Liver (tissue), 9 donors: ENCODE measurements around the gene DYNLL2. TPM values are rescaled to one million over a fixed set of nuclear protein-coding genes. Genes with fewer than 3 reads are reported as not detected.

Source experiments
- DNase-seq: peaks from one replicate; pipeline ENCODE4 v3.0.0-alpha.2; 2017; ENCODE audit warnings: low spot score
- H3K27ac ChIP-seq, 2 donors: one replicate each; pipeline ENCODE4 v1.7.0; 2013; ENCODE audit warnings: inconsistent platforms in 2 of 2, low read length in 2 of 2, control low read depth in 1 of 2, low read depth in 1 of 2, mild to moderate bottlenecking in 1 of 2
- H3K27me3 ChIP-seq, 4 donors: one replicate each; pipeline versions ENCODE4 v1.6.1 to v1.7.0; 2013; ENCODE audit warnings: low read length in 3 of 4, inconsistent platforms in 1 of 4, mild to moderate bottlenecking in 1 of 4, moderate library complexity in 1 of 4; ENCODE audit not compliant: control insufficient read depth in 4 of 4, insufficient read depth in 4 of 4
- H3K36me3 ChIP-seq, 4 donors: one replicate each; pipeline versions ENCODE4 v1.6.1 to v1.7.0; 2013; ENCODE audit warnings: low read length in 3 of 4, mild to moderate bottlenecking in 3 of 4, low read depth in 1 of 4, moderate library complexity in 1 of 4; ENCODE audit not compliant: control insufficient read depth in 4 of 4, insufficient read depth in 3 of 4
- H3K4me1 ChIP-seq, 4 donors: one replicate each; pipeline versions ENCODE4 v1.6.1 to v1.7.0; 2013; ENCODE audit warnings: low read length in 3 of 4, mild to moderate bottlenecking in 3 of 4, moderate library complexity in 1 of 4; ENCODE audit not compliant: control insufficient read depth in 4 of 4, insufficient read depth in 4 of 4
- H3K4me3 ChIP-seq, 3 donors: one replicate each; pipeline versions ENCODE4 v1.6.1 to v1.7.0; 2013; ENCODE audit warnings: low read length in 3 of 3, control low read depth in 1 of 3, low read depth in 1 of 3, mild to moderate bottlenecking in 1 of 3
- H3K9ac ChIP-seq, 2 donors: one replicate each; pipeline ENCODE4 v1.7.0; 2013; ENCODE audit warnings: low read length in 2 of 2, mild to moderate bottlenecking in 2 of 2, moderate library complexity in 2 of 2, control low read depth in 1 of 2, low read depth in 1 of 2
- H3K9me3 ChIP-seq, 4 donors: one replicate each; pipeline versions ENCODE4 v1.6.1 to v1.7.0; 2013; ENCODE audit warnings: low read length in 3 of 4; ENCODE audit not compliant: control insufficient read depth in 4 of 4
- EGR1 ChIP-seq, 2 donors: IDR thresholded peaks; 2 replicates each; pipeline ENCODE4 v1.6.1; 2016 to 2018; ENCODE audit warnings: antibody characterized with exemption in 2 of 2, low read depth in 2 of 2
- FOXA1 ChIP-seq: IDR thresholded peaks from 2 replicates; pipeline ENCODE4 v1.6.1; 2016; ENCODE audit warnings: antibody characterized with exemption
- GABPA ChIP-seq, 2 donors: IDR thresholded peaks in 1 of 2; conservative IDR thresholded peaks in 1 of 2; 2 replicates each; pipeline ENCODE4 v1.6.1; 2016; ENCODE audit warnings: antibody characterized with exemption in 2 of 2, mild to moderate bottlenecking in 1 of 2, moderate library complexity in 1 of 2
- HNF4A ChIP-seq, 2 donors: conservative IDR thresholded peaks; 2 replicates each; pipeline ENCODE4 v1.6.1; 2016; ENCODE audit warnings: antibody characterized with exemption in 2 of 2, mild to moderate bottlenecking in 2 of 2
- HNF4G ChIP-seq: IDR thresholded peaks from 2 replicates; pipeline ENCODE4 v1.6.1; 2016; ENCODE audit warnings: antibody characterized with exemption
- JUND ChIP-seq, 2 donors: IDR thresholded peaks; 2 replicates each; pipeline ENCODE4 v1.6.1; 2016; ENCODE audit warnings: antibody characterized with exemption in 2 of 2
- NR2F2 ChIP-seq: IDR thresholded peaks from 2 replicates; pipeline ENCODE4 v1.6.1; 2016; ENCODE audit warnings: antibody characterized with exemption
- RAD21 ChIP-seq, 2 donors: IDR thresholded peaks; 2 replicates each; pipeline ENCODE4 v1.6.1; 2016; ENCODE audit warnings: antibody characterized with exemption in 2 of 2, mild to moderate bottlenecking in 2 of 2
- RXRA ChIP-seq, 2 donors: IDR thresholded peaks; 2 replicates each; pipeline ENCODE4 v1.6.1; 2017 to 2018; ENCODE audit warnings: antibody characterized with exemption in 2 of 2, mild to moderate bottlenecking in 1 of 2
- SP1 ChIP-seq: IDR thresholded peaks from 2 replicates; pipeline ENCODE4 v1.6.1; 2018; ENCODE audit warnings: antibody characterized with exemption, mild to moderate bottlenecking
- TAF1 ChIP-seq: conservative IDR thresholded peaks from 2 replicates; pipeline ENCODE4 v1.6.1; 2016; ENCODE audit warnings: antibody characterized with exemption, mild to moderate bottlenecking
- YY1 ChIP-seq: IDR thresholded peaks from 2 replicates; pipeline ENCODE4 v1.6.1; 2016; ENCODE audit warnings: antibody characterized with exemption, mild to moderate bottlenecking
- WGBS: extraction: QIAGEN DNeasy Blood & Tissue Kit; methylation state at CpG from one replicate; pipeline ENCODE4 v1.1.7; 2013; 5-methylcytosine and 5-hydroxymethylcytosine counted together
- polyA plus RNA-seq, 2 donors: library from polyadenylated mRNA; stranded (reverse) in 1 of 2; unstranded in 1 of 2; fragments of 200-250 nt in 1 of 2; fragments of >200 nt in 1 of 2; fragmentation: Nextera tagmentation in 1 of 2; extraction: Ambion mirVana in 1 of 2; gene quantifications; one replicate each; pipeline versions ENCODE4 v1.2.1 to v1.2.3, GENCODE V29; 2013 to 2015
- total RNA-seq, 2 donors: library from RNA; depleted of rRNA; stranded (reverse); fragments of >200 nt; gene quantifications; one replicate each; pipeline ENCODE4 v1.2.3, GENCODE V29; 2014
- TF ChIP-seq, protein P1 (sequence below): IDR thresholded peaks from 2 replicates; pipeline ENCODE4 v1.6.1; 2016; ENCODE audit warnings: antibody characterized with exemption, mild to moderate bottlenecking
- TF ChIP-seq, protein P2 (sequence below): IDR thresholded peaks from 2 replicates; pipeline ENCODE4 v1.6.1; 2016; ENCODE audit warnings: antibody characterized with exemption
- TF ChIP-seq, protein P3 (sequence below): IDR thresholded peaks from 2 replicates; pipeline ENCODE4 v1.6.1; 2016; ENCODE audit warnings: antibody characterized with exemption
- TF ChIP-seq, protein P4 (sequence below): IDR thresholded peaks from 2 replicates; pipeline ENCODE4 v1.6.1; 2016; ENCODE audit warnings: antibody characterized with exemption
- TF ChIP-seq, protein P5 (sequence below): fragments of 150-350 bp; IDR thresholded peaks from 2 replicates; pipeline ENCODE4 v1.5.1; 2017; ENCODE audit warnings: improper control_type of control experiment, low read depth, low read length; ENCODE audit not compliant: missing input control
- donor health status: healthy.
- donor health status: healthy.
- donor health status: healthy.
- donor health status: healthy.
- donor health status: healthy.

The DYNLL2 gene
- total and polyA plus RNA-seq, 4 donors = 3.2 to 22.1 (median 14.1) TPM

DNA sequence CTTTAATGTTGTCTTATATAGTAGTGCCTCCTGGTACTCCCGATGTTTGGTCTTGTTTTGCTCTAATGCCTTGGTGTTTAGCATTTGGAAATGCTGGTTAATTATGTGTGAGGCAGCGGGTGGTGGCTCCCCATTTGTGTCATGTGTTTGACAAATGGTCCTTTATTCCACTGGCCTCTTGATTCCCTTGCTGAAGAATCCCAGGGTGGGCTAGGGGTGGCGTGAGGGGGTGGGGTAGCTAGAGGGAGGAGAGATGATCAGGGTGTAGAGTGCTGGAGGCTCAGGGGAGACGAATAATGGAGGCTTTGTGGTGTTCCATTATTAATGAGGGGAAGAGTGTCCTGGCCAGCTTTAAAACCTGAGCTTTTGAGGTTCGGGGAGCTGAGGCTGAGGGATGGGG is 5.4 kb downstream of the DYNLL2 start:
- TF ChIP-seq NR2F2 (no peak), HNF4A (conservative IDR thresholded peaks at IDR 0.05) (no peak), EGR1 (IDR thresholded peaks at IDR 0.05; ENCODE audit: low read depth in 2 of 2) (no peak), GABPA (IDR thresholded peaks at IDR 0.05 in 1 of 2, conservative IDR thresholded peaks at IDR 0.05 in 1 of 2) (no peak), RXRA (IDR thresholded peaks at IDR 0.05) (no peak), YY1 (no peak), FOXA1 (no peak), HNF4G (no peak), TAF1 (no peak)
- TF ChIP-seq, protein P1, sequence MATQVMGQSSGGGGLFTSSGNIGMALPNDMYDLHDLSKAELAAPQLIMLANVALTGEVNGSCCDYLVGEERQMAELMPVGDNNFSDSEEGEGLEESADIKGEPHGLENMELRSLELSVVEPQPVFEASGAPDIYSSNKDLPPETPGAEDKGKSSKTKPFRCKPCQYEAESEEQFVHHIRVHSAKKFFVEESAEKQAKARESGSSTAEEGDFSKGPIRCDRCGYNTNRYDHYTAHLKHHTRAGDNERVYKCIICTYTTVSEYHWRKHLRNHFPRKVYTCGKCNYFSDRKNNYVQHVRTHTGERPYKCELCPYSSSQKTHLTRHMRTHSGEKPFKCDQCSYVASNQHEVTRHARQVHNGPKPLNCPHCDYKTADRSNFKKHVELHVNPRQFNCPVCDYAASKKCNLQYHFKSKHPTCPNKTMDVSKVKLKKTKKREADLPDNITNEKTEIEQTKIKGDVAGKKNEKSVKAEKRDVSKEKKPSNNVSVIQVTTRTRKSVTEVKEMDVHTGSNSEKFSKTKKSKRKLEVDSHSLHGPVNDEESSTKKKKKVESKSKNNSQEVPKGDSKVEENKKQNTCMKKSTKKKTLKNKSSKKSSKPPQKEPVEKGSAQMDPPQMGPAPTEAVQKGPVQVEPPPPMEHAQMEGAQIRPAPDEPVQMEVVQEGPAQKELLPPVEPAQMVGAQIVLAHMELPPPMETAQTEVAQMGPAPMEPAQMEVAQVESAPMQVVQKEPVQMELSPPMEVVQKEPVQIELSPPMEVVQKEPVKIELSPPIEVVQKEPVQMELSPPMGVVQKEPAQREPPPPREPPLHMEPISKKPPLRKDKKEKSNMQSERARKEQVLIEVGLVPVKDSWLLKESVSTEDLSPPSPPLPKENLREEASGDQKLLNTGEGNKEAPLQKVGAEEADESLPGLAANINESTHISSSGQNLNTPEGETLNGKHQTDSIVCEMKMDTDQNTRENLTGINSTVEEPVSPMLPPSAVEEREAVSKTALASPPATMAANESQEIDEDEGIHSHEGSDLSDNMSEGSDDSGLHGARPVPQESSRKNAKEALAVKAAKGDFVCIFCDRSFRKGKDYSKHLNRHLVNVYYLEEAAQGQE = no peak
- TF ChIP-seq, protein P2, sequence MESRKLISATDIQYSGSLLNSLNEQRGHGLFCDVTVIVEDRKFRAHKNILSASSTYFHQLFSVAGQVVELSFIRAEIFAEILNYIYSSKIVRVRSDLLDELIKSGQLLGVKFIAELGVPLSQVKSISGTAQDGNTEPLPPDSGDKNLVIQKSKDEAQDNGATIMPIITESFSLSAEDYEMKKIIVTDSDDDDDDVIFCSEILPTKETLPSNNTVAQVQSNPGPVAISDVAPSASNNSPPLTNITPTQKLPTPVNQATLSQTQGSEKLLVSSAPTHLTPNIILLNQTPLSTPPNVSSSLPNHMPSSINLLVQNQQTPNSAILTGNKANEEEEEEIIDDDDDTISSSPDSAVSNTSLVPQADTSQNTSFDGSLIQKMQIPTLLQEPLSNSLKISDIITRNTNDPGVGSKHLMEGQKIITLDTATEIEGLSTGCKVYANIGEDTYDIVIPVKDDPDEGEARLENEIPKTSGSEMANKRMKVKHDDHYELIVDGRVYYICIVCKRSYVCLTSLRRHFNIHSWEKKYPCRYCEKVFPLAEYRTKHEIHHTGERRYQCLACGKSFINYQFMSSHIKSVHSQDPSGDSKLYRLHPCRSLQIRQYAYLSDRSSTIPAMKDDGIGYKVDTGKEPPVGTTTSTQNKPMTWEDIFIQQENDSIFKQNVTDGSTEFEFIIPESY = no peak
- TF ChIP-seq, protein P3, sequence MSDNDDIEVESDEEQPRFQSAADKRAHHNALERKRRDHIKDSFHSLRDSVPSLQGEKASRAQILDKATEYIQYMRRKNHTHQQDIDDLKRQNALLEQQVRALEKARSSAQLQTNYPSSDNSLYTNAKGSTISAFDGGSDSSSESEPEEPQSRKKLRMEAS = no peak
- TF ChIP-seq, protein P4, sequence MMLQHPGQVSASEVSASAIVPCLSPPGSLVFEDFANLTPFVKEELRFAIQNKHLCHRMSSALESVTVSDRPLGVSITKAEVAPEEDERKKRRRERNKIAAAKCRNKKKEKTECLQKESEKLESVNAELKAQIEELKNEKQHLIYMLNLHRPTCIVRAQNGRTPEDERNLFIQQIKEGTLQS = no peak
- TF ChIP-seq, protein P5, sequence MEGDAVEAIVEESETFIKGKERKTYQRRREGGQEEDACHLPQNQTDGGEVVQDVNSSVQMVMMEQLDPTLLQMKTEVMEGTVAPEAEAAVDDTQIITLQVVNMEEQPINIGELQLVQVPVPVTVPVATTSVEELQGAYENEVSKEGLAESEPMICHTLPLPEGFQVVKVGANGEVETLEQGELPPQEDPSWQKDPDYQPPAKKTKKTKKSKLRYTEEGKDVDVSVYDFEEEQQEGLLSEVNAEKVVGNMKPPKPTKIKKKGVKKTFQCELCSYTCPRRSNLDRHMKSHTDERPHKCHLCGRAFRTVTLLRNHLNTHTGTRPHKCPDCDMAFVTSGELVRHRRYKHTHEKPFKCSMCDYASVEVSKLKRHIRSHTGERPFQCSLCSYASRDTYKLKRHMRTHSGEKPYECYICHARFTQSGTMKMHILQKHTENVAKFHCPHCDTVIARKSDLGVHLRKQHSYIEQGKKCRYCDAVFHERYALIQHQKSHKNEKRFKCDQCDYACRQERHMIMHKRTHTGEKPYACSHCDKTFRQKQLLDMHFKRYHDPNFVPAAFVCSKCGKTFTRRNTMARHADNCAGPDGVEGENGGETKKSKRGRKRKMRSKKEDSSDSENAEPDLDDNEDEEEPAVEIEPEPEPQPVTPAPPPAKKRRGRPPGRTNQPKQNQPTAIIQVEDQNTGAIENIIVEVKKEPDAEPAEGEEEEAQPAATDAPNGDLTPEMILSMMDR = no peak
- DNase-seq = no peak
- Histone ChIP-seq H3K36me3 (peaks cover 9 to 64% (median 47%) of the 10 kb centered on the region in 4 donors), H3K27me3 (no peaks in the 10 kb centered on the region), H3K27ac (no peak overlapping the region), H3K4me1 (peaks cover 4 to 33% (median 25%) of the 10 kb centered on the region in 4 donors), H3K9me3 (no peaks in the 10 kb centered on the region), H3K9ac (no peak overlapping the region), H3K4me3 (no peak overlapping the region)
- 89% methylated on average over 5 of the region's 5 CpGs for WGBS

DNA sequence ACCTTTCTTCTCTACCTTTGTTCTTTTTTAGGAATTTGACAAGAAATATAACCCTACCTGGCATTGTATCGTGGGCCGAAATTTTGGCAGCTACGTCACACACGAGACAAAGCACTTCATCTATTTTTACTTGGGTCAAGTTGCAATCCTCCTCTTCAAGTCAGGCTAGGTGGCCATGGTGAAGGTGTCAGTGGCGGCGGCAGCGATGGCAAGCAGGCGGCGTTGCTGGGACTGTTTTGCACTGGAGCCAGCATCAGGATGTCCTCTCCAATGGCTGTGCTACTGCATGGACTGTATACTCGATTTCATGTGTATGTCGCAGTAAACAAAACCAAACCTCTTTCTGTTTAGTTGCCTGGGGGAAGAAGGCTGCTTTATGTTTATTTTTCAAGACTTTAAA is 5.9 kb downstream of the DYNLL2 start:
- no peak overlapping the region for H3K27ac ChIP-seq
- peaks cover 9 to 65% (median 50%) of the 10 kb centered on the region in 4 donors for H3K36me3 ChIP-seq
- H3K4me1 ChIP-seq = peaks cover 4 to 33% (median 25%) of the 10 kb centered on the region in 4 donors
- H3K27me3 ChIP-seq = no peaks in the 10 kb centered on the region
- H3K9ac ChIP-seq = no peak overlapping the region
- no peak overlapping the region for H3K4me3 ChIP-seq
- no peaks in the 10 kb centered on the region for H3K9me3 ChIP-seq
- WGBS = 92% methylated on average over 11 of the region's 11 CpGs
- no peak for DNase-seq
- TF ChIP-seq SP1 (no peak), TAF1 (no peak), HNF4G (no peak), RAD21 (IDR thresholded peaks at IDR 0.05) (no peak), JUND (IDR thresholded peaks at IDR 0.05) (no peak), YY1 (no peak), EGR1 (IDR thresholded peaks at IDR 0.05; ENCODE audit: low read depth in 2 of 2) (no peak), RXRA (IDR thresholded peaks at IDR 0.05) (no peak), GABPA (IDR thresholded peaks at IDR 0.05 in 1 of 2, conservative IDR thresholded peaks at IDR 0.05 in 1 of 2) (no peak)
- TF ChIP-seq, protein P5 = no peak
- TF ChIP-seq, protein P2 = no peak
- TF ChIP-seq, protein P4 = no peak
